Right lobe of liver (tissue), 6 donors: ENCODE data around the gene ITSN1. TPM values are rescaled to one million over a fixed set of nuclear protein-coding genes. Genes with fewer than 3 reads are reported as not detected.

Source experiments
- ATAC-seq, 4 donors: fragments of 200-7000 bp; cut with Tn5 transposase; one replicate each; pipeline ENCODE4 v1.9.1; 2020; ENCODE audit warnings: mild to moderate bottlenecking in 4 of 4, moderate library complexity in 4 of 4
- DNase-seq, 3 donors: peaks; one replicate each; pipeline ENCODE4 v3.0.0-alpha.2; 2020
- H3K27ac ChIP-seq, 3 donors: fragments of 200-600 bp; one replicate each; pipeline ENCODE4 v1.8.0; 2022
- H3K27me3 ChIP-seq, 2 donors: fragments of 200-600 bp; one replicate each; pipeline ENCODE4 v1.8.0; 2022
- H3K36me3 ChIP-seq, 4 donors: fragments of 200-600 bp; sonication (generic) in 1 of 4; one replicate each; pipeline versions ENCODE4 v1.5.1 to v1.8.0; 2017 to 2022; ENCODE audit warnings: control low read depth in 1 of 4
- H3K4me1 ChIP-seq, 4 donors: fragments of 200-600 bp; sonication (generic) in 1 of 4; one replicate each; pipeline versions ENCODE4 v1.5.1 to v1.8.0; 2017 to 2022; ENCODE audit warnings: control low read depth in 1 of 4
- H3K4me3 ChIP-seq, 3 donors: fragments of 200-600 bp; one replicate each; pipeline ENCODE4 v1.8.0; 2022
- H3K9me3 ChIP-seq, 4 donors: fragments of 200-600 bp; sonication (generic) in 1 of 4; one replicate each; pipeline versions ENCODE4 v1.5.1 to v1.8.0; 2017 to 2022; ENCODE audit warnings: control low read depth in 1 of 4
- POLR2A ChIP-seq: fragments of 450-650 bp; IDR thresholded peaks from one replicate; pipeline ENCODE4 v1.6.1; 2017; ENCODE audit warnings: antibody characterized with exemption, mild to moderate bottlenecking
- WGBS: methylation state at CpG from one replicate; pipeline ENCODE4 v1.1.6; 2018; ENCODE audit warnings: low coverage, low lambda C conversion rate; ENCODE audit not compliant: insufficient coverage; ENCODE audit errors: missing lambda C conversion rate; 5-methylcytosine and 5-hydroxymethylcytosine counted together
- intact Hi-C, 2 donors: fragments of 100-400 bp; cut with DNase I; formaldehyde crosslinking; loops; one replicate each; pipeline versions ENCODE4 v1.11.2 to v1.14.1; 2022
- total RNA-seq, 6 experiments: library from RNA; depleted of rRNA in 2 of 6; stranded (reverse); fragments of >200 nt in 2 of 6; fragmentation: NEBNext Ultra II Directional in 3 of 6; extraction: Animal tissue kit (Norgen Biotek cat#: 25700) in 3 of 6; gene quantifications; one replicate each; pipeline versions ENCODE4 v1.1.0 to v1.2.4, GENCODE V29; 2016 to 2023
- TF ChIP-seq, protein P1 (sequence below), 4 donors: fragments of 200-600 bp in 3 of 4; fragments of 450-650 bp in 1 of 4; IDR thresholded peaks; one replicate each; pipeline versions ENCODE4 v1.5.1 to v1.8.0; 2016 to 2022; ENCODE audit warnings: antibody characterized with exemption in 4 of 4, mild to moderate bottlenecking in 2 of 4
- donor health status: DM: no; HTN: yes; CAD: no.
- donor health status: DM: no; HTN: no; CAD: no.
- donor health status: DM: no; HTN: no; CAD: no.
- donor health status: DM: no; HTN: yes; CAD: no.
- donor health status: DM: no; HTN: yes; CAD: no.

Gene ITSN1
- total RNA-seq, 6 experiments from 2014 or later: 27.8 to 63.1 (median 33.8) TPM

DNA sequence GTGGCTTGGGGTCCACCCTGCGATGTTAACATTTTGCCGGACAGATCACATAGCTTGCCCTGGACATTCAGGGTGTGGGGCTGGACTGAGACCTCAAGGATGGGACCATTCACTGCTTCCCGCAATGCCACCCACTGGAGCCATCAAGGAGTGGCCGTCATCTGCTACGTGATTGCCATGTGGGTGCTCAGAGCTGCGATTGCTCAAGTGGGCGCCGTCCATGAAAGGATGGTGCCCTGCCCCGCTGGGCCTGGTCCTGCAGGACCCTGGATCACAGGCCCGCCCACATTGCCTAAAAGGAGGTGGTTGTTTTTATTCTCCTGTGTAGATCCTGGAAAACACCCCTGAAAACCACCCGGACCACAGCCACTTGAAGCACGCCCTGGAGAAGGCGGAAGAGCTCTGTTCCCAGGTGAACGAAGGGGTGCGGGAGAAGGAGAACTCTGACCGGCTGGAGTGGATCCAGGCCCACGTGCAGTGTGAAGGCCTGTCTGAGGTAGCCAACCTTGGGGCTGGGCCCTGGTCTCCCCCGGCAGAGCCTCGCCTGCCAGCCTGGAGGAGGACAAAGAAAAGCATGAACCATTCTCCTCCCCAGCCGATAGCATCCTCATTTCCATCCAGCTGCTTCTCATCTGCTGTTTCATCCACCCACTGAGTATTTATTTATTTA is 232.9 kb downstream of the ITSN1 start:
- Histone ChIP-seq H3K4me3 (no peak overlapping the region), H3K36me3 (no peaks in the 10 kb centered on the region), H3K4me1 (no peaks in the 10 kb centered on the region), H3K27ac (no peak overlapping the region), H3K9me3 (no peaks in the 10 kb centered on the region), H3K27me3 (no peaks in the 10 kb centered on the region)
- intact Hi-C loops: no loop called here
- ATAC-seq: no peak
- TF ChIP-seq, protein P1, sequence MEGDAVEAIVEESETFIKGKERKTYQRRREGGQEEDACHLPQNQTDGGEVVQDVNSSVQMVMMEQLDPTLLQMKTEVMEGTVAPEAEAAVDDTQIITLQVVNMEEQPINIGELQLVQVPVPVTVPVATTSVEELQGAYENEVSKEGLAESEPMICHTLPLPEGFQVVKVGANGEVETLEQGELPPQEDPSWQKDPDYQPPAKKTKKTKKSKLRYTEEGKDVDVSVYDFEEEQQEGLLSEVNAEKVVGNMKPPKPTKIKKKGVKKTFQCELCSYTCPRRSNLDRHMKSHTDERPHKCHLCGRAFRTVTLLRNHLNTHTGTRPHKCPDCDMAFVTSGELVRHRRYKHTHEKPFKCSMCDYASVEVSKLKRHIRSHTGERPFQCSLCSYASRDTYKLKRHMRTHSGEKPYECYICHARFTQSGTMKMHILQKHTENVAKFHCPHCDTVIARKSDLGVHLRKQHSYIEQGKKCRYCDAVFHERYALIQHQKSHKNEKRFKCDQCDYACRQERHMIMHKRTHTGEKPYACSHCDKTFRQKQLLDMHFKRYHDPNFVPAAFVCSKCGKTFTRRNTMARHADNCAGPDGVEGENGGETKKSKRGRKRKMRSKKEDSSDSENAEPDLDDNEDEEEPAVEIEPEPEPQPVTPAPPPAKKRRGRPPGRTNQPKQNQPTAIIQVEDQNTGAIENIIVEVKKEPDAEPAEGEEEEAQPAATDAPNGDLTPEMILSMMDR (IDR thresholded peaks at IDR 0.05): no peak
- no peak for TF ChIP-seq POLR2A
- no peak for DNase-seq
- WGBS: 60% methylated on average over 2 of the region's 20 CpGs

DNA sequence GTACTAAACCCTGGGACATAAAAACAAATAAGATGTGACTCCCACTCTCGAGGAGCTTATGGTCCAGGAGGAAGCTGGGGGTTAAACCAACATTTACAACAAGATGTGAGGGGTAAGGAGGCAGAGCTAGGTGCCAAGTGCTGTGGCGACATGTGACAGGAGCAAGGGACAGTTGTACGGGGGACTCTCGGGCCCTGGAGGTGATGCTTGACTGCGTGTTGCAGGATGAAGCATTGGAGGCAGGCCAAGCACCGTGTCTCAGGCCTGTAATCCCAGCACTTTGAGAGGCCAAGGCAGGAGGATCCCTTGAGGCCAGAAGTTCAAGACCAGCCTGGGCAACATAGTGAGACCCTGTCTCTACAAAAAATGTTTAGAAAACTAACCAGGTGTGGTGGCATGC is 236.5 kb downstream of the ITSN1 start:
- TF ChIP-seq, protein P1 (IDR thresholded peaks at IDR 0.05): no peak
- no peak for TF ChIP-seq POLR2A
- no peak for DNase-seq

DNA sequence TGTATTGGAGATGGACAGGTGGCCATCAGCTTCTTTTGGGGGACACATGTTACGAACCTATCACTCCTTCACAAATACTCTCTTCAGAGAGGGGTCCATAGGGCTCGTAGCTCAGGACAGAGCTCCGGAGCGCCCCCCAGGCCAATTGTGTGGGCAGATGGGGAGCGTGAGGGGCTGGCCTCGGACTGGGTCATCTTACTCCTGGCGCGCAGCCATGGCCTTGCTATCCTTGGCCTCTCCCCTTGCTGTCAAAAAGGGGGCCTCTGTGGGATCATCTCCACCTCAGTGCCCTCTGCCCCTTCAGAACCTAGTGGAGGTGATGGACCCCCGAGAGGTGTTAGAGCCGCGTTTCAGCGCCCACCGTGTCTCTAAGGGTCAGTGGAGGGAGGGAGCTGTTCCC is 238.3 kb downstream of the ITSN1 start:
- Histone ChIP-seq H3K36me3 (no peaks in the 10 kb centered on the region), H3K4me3 (no peak overlapping the region), H3K27ac (no peak overlapping the region), H3K4me1 (no peaks in the 10 kb centered on the region), H3K9me3 (no peaks in the 10 kb centered on the region), H3K27me3 (no peaks in the 10 kb centered on the region)
- no peak for TF ChIP-seq POLR2A
- TF ChIP-seq, protein P1 (IDR thresholded peaks at IDR 0.05): no peak
- DNase-seq (no peak), ATAC-seq (no peak)
- intact Hi-C loops: no loop called here
- 76% methylated on average over 4 of the region's 13 CpGs for WGBS

More for the DNA sequence above, 236.5 kb downstream of the ITSN1 start:
- Histone ChIP-seq H3K36me3 (no peaks in the 10 kb centered on the region), H3K9me3 (no peaks in the 10 kb centered on the region), H3K27ac (no peak overlapping the region), H3K4me1 (no peaks in the 10 kb centered on the region), H3K27me3 (no peaks in the 10 kb centered on the region), H3K4me3 (no peak overlapping the region)
- 77% methylated on average over 6 of the region's 6 CpGs for WGBS
- ATAC-seq: no peak
- intact Hi-C loops: no loop called here

DNA sequence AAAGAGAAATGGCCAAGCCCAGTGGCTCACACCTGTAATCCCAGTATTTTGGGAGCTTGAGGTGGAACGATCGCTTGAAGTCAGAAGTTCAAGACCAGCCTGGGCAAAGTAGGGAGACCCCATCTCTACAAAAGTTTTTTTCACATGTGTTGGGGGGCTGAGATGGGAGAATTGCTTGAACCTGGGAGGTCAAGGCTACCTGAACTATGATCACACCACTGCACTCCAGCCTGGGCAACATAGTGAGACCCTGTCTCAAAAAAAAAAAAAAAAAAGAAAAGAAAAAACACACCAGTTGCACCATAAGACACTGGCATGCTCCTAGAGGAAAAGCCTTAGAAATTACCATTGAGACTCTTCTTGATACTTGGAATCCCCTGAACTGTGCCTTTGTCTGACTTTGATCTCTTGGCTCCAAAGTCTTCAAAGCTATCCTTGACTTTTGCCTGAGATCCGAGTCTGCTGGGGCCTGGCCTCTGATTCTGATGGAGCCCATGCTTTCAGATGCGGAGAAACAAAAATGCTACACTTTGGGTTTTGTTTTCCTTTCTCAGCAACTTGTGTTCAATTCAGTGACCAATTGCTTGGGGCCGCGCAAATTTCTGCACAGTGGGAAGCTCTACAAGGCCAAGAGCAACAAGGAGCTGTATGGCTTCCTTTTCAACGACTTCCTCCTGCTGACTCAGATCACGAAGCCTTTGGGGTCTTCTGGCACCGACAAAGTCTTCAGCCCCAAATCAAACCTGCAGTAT is 239.6 kb downstream of the ITSN1 start:
- DNase-seq: no peak
- Histone ChIP-seq H3K4me3 (no peak overlapping the region), H3K9me3 (no peaks in the 10 kb centered on the region), H3K36me3 (no peaks in the 10 kb centered on the region), H3K27ac (no peak overlapping the region), H3K27me3 (no peaks in the 10 kb centered on the region), H3K4me1 (no peaks in the 10 kb centered on the region)
- TF ChIP-seq, protein P1 (IDR thresholded peaks at IDR 0.05): no peak
- no peak for TF ChIP-seq POLR2A
- ATAC-seq: no peak
- 69% methylated on average over 9 of the region's 9 CpGs for WGBS
- intact Hi-C loops: no loop called here
